HepG2 (cell line): ENCODE results near the gene AMZ1. TPM values are rescaled to one million over a fixed set of nuclear protein-coding genes. Genes with fewer than 3 reads are reported as not detected.

Experiments
- CCDC6 ChIP-seq: sonication (generic); formaldehyde crosslinking; IDR thresholded peaks from 2 replicates; pipeline ENCODE4 v1.8.1; 2022; ENCODE audit warnings: mild to moderate bottlenecking, missing genetic modification reagents, moderate library complexity
- GATAD2A ChIP-seq: IDR thresholded peaks from 2 replicates; pipeline ENCODE4 v1.6.1; 2016
- HCFC1 ChIP-seq: fragments of 150-350 bp; IDR thresholded peaks from 2 replicates; pipeline ENCODE4 v1.6.1; 2014; ENCODE audit warnings: low read depth, low read length
- HES4 ChIP-seq: sonication (generic); formaldehyde crosslinking; IDR thresholded peaks from 2 replicates; pipeline ENCODE4 v1.9.0; 2021; ENCODE audit warnings: mild to moderate bottlenecking, missing genetic modification reagents, borderline replicate concordance
- KDM3A ChIP-seq: IDR thresholded peaks from 2 replicates; pipeline ENCODE4 v1.6.1; 2018; ENCODE audit warnings: low read depth, missing compliant biosample characterization
- NR2F1 ChIP-seq, 2 experiments: fragments of 450-650 bp in 1 of 2; formaldehyde crosslinking in 1 of 2; IDR thresholded peaks; 2 replicates each; pipeline versions ENCODE4 v1.5.0 to v1.6.1; 2016 to 2020; ENCODE audit warnings: mild to moderate bottlenecking in 1 of 2, missing compliant biosample characterization in 1 of 2, missing genetic modification reagents in 1 of 2, moderate library complexity in 1 of 2
- POGZ ChIP-seq: sonication (generic); formaldehyde crosslinking; IDR thresholded peaks from 2 replicates; pipeline ENCODE4 v1.4.0; 2020; ENCODE audit warnings: mild to moderate bottlenecking, missing genetic modification reagents
- RFXANK ChIP-seq: IDR thresholded peaks from 2 replicates; pipeline ENCODE4 v1.6.1; 2016
- RXRA ChIP-seq: sonication (generic); formaldehyde crosslinking; IDR thresholded peaks from 2 replicates; pipeline ENCODE4 v1.5.1; 2020; ENCODE audit warnings: missing genetic modification reagents
- SIX4 ChIP-seq: sonication (generic); formaldehyde crosslinking; IDR thresholded peaks from 2 replicates; pipeline ENCODE4 v1.4.0; 2020; ENCODE audit warnings: missing genetic modification reagents
- SNRNP70 ChIP-seq: fragments of 200-400 bp; formaldehyde crosslinking; IDR thresholded peaks from 2 replicates; pipeline ENCODE4 v1.6.1; 2017; ENCODE audit warnings: mild to moderate bottlenecking, low read depth, low read length, moderate library complexity
- TAF1 ChIP-seq: sonication (generic); formaldehyde crosslinking; IDR thresholded peaks from 2 replicates; pipeline ENCODE4 v1.4.0; 2020; ENCODE audit warnings: missing genetic modification reagents
- ZBTB4 ChIP-seq: sonication (generic); formaldehyde crosslinking; IDR thresholded peaks from 2 replicates; pipeline ENCODE4 v1.4.0; 2020; ENCODE audit warnings: missing genetic modification reagents, mild to moderate bottlenecking, borderline replicate concordance
- ZBTB8A ChIP-seq: sonication (generic); formaldehyde crosslinking; IDR thresholded peaks from 2 replicates; pipeline ENCODE4 v1.4.0; 2020; ENCODE audit warnings: mild to moderate bottlenecking, low read depth, missing genetic modification reagents, borderline replicate concordance
- ZFP36L2 ChIP-seq: sonication (generic); formaldehyde crosslinking; IDR thresholded peaks from 2 replicates; pipeline ENCODE4 v1.4.0; 2020; ENCODE audit warnings: missing genetic modification reagents
- ZNF543 ChIP-seq: sonication (generic); formaldehyde crosslinking; IDR thresholded peaks from 2 replicates; pipeline ENCODE4 v1.4.0; 2020; ENCODE audit warnings: mild to moderate bottlenecking, missing genetic modification reagents
- ZNF616 ChIP-seq: sonication (generic); formaldehyde crosslinking; IDR thresholded peaks from 2 replicates; pipeline ENCODE4 v1.5.0; 2020; ENCODE audit warnings: low read depth, mild to moderate bottlenecking, missing genetic modification reagents
- ZNF737 ChIP-seq: sonication (generic); formaldehyde crosslinking; IDR thresholded peaks from 2 replicates; pipeline ENCODE4 v1.5.0; 2020; ENCODE audit warnings: missing genetic modification reagents, mild to moderate bottlenecking, borderline replicate concordance
- polyA plus RNA-seq, 8 experiments: library from polyadenylated mRNA; depleted of rRNA in 3 of 8; stranded (reverse) in 7 of 8; unstranded in 1 of 8; fragments of >200 nt; fragmentation: Illumina TruSeq in 4 of 8; extraction: Trizol in 4 of 8; gene quantifications; 2 replicates each; pipeline versions ENCODE4 v1.2.1 to v1.2.3, GENCODE V29; 2011 to 2016; ENCODE audit warnings: low read depth in 4 of 8, missing spikeins in 1 of 8, mixed read lengths in 1 of 8; ENCODE audit not compliant: insufficient read depth in 1 of 8
- total RNA-seq, 5 experiments: library from RNA; depleted of rRNA; stranded (reverse); fragments of >200 nt; fragmentation: Illumina TruSeq; extraction: Trizol; gene quantifications; 2 replicates each; pipeline ENCODE4 v1.2.3, GENCODE V29; 2016; ENCODE audit warnings: low read depth in 1 of 5
- TF ChIP-seq, protein P1 (sequence below), 2 experiments: sonication (generic) in 1 of 2; formaldehyde crosslinking in 1 of 2; IDR thresholded peaks; 2 replicates each; pipeline versions ENCODE4 v1.4.0 to v1.6.1; 2018 to 2020; ENCODE audit warnings: missing genetic modification reagents in 2 of 2, borderline replicate concordance in 1 of 2, low read depth in 1 of 2, mild to moderate bottlenecking in 1 of 2, missing biosample characterization in 1 of 2
- TF ChIP-seq, protein P2 (sequence below): sonication (generic); formaldehyde crosslinking; IDR thresholded peaks from 2 replicates; pipeline ENCODE4 v1.9.0; 2021; ENCODE audit warnings: missing genetic modification reagents, borderline replicate concordance

AMZ1 gene
- total and polyA plus RNA-seq, 2 of the 13 experiments (the other 11 are each of a cell fraction or from before 2014, with no cell fraction given) = 0.03 TPM; not detected in 1

- TF ChIP-seq ZNF616 (CRISPR knock-in tag) (no peak), GATAD2A (peak; percentile 81), RFXANK (no peak), TAF1 (CRISPR knock-in tag) (peak; percentile 32; the same call in 1 of the 2 replicates), ZFP36L2 (no peak), CCDC6 (no peak), RXRA (peak; percentile 66), SNRNP70 (no peak), ZNF737 (CRISPR knock-in tag) (no peak), ZNF543 (no peak), ZBTB8A (CRISPR knock-in tag) (no peak), ZBTB4 (CRISPR knock-in tag) (peak; percentile 74; the same call in 1 of the 2 replicates), POGZ (CRISPR knock-in tag) (no peak), NR2F1 (CRISPR knock-in tag; IDR thresholded peaks at IDR 0.05) (no peak), KDM3A (no peak), SIX4 (no peak), HCFC1 (no peak), HES4 (CRISPR knock-in tag) (no peak)
- TF ChIP-seq, protein P1, sequence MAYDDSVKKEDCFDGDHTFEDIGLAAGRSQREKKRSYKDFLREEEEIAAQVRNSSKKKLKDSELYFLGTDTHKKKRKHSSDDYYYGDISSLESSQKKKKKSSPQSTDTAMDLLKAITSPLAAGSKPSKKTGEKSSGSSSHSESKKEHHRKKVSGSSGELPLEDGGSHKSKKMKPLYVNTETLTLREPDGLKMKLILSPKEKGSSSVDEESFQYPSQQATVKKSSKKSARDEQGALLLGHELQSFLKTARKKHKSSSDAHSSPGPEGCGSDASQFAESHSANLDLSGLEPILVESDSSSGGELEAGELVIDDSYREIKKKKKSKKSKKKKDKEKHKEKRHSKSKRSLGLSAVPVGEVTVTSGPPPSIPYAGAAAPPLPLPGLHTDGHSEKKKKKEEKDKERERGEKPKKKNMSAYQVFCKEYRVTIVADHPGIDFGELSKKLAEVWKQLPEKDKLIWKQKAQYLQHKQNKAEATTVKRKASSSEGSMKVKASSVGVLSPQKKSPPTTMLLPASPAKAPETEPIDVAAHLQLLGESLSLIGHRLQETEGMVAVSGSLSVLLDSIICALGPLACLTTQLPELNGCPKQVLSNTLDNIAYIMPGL (CRISPR knock-in tag; IDR thresholded peaks at IDR 0.05; ENCODE audit: borderline replicate concordance in 1 of 2, low read depth in 1 of 2) = peak in 1 of 2 experiments; percentile 40; a peak in 1 of 4 replicates
- TF ChIP-seq, protein P2, sequence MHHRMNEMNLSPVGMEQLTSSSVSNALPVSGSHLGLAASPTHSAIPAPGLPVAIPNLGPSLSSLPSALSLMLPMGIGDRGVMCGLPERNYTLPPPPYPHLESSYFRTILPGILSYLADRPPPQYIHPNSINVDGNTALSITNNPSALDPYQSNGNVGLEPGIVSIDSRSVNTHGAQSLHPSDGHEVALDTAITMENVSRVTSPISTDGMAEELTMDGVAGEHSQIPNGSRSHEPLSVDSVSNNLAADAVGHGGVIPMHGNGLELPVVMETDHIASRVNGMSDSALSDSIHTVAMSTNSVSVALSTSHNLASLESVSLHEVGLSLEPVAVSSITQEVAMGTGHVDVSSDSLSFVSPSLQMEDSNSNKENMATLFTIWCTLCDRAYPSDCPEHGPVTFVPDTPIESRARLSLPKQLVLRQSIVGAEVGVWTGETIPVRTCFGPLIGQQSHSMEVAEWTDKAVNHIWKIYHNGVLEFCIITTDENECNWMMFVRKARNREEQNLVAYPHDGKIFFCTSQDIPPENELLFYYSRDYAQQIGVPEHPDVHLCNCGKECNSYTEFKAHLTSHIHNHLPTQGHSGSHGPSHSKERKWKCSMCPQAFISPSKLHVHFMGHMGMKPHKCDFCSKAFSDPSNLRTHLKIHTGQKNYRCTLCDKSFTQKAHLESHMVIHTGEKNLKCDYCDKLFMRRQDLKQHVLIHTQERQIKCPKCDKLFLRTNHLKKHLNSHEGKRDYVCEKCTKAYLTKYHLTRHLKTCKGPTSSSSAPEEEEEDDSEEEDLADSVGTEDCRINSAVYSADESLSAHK (CRISPR knock-in tag) = no peak
Measured at GRCh38 chr7:2641406-2642393, 46.3 kb upstream of the AMZ1 start (continued).
